GM19395 (cell line): ENCODE results near the gene GNB1L.

ENCODE experiments used
- ATAC-seq: cut with Tn5 transposase; IDR thresholded peaks from one replicate; pipeline ENCODE4 v1.9.1; 2021; ENCODE audit warnings: mild to moderate bottlenecking, moderate library complexity; ENCODE audit not compliant: unreplicated experiment

The GNB1L gene

GRCh38 chr22:19825904-19826618 lies 28.6 kb downstream of the GNB1L start:
- no peak for ATAC-seq

- no peak for ATAC-seq
Observed at GRCh38 chr22:19824926-19825339, 29.7 kb downstream of the GNB1L start.

- no peak for ATAC-seq
Observed at GRCh38 chr22:19824212-19824925, 30.3 kb downstream of the GNB1L start.

- ATAC-seq, result no peak
Observed at GRCh38 chr22:19823902-19824211, 30.8 kb downstream of the GNB1L start.

GRCh38 chr22:19823191-19823901 lies 31.3 kb downstream of the GNB1L start:
- no peak for ATAC-seq

- no peak for ATAC-seq
Observed at GRCh38 chr22:19822301-19823117, 32.2 kb downstream of the GNB1L start.

GRCh38 chr22:19821523-19822300 lies 33.0 kb downstream of the GNB1L start:
- no peak for ATAC-seq

- ATAC-seq, result no peak
Observed at GRCh38 chr22:19820880-19821522, 33.7 kb downstream of the GNB1L start.

- no peak for ATAC-seq
Observed at GRCh38 chr22:19819911-19820879, 34.5 kb downstream of the GNB1L start.

GRCh38 chr22:19819208-19819910 lies 35.3 kb downstream of the GNB1L start:
- no peak for ATAC-seq

- ATAC-seq, result no peak
Observed at GRCh38 chr22:19818324-19819207, 36.1 kb downstream of the GNB1L start.

GRCh38 chr22:19816372-19817119 lies 38.1 kb downstream of the GNB1L start:
- no peak for ATAC-seq

GRCh38 chr22:19815823-19816290 lies 38.8 kb downstream of the GNB1L start:
- no peak for ATAC-seq

GRCh38 chr22:19815093-19815822 lies 39.4 kb downstream of the GNB1L start:
- ATAC-seq, result no peak

GRCh38 chr22:19814428-19814827 lies 40.2 kb downstream of the GNB1L start:
- no peak for ATAC-seq

GRCh38 chr22:19812910-19813309 lies 41.8 kb downstream of the GNB1L start:
- no peak for ATAC-seq
